K562 (cell line): Measurements from ENCODE around the gene MSRB2.
A peak's percentile ranks its signal among the peaks of the same experiment; 100 is the strongest.

Experiments used
- CHD4 ChIP-seq: fragments of 200-600 bp; sonication (generic); IDR thresholded peaks from 3 replicates; pipeline ENCODE4 v1.6.1; 2012; ENCODE audit warnings: low read depth, mild to moderate bottlenecking, mixed read lengths, low read length, inconsistent platforms; ENCODE audit not compliant: insufficient read depth, insufficient replicate concordance, poor library complexity, severe bottlenecking
- ERF ChIP-seq: fragments of 450-650 bp; formaldehyde crosslinking; IDR thresholded peaks from 2 replicates; pipeline ENCODE4 v1.4.0; 2020; ENCODE audit warnings: mild to moderate bottlenecking, mixed read lengths
- EZH2 ChIP-seq: IDR thresholded peaks from 2 replicates; pipeline ENCODE4 v1.6.1; 2012; ENCODE audit warnings: low read depth, mild to moderate bottlenecking, inconsistent platforms, low read length, borderline replicate concordance
- FOXP4 ChIP-seq: sonication (generic); formaldehyde crosslinking; IDR thresholded peaks from 2 replicates; pipeline ENCODE4 v1.8.0; 2022; ENCODE audit warnings: mild to moderate bottlenecking, missing genetic modification reagents, borderline replicate concordance
- GABPA ChIP-seq: fragments of 200-800 bp; sonication (Bioruptor generic); conservative IDR thresholded peaks from 2 replicates; pipeline ENCODE4 v1.6.1; 2016; ENCODE audit warnings: low read depth, missing genetic modification characterization, missing compliant biosample characterization
- HOMEZ ChIP-seq: fragments of 250-450 bp; sonication (Bioruptor Pico); IDR thresholded peaks from 2 replicates; pipeline ENCODE4 v1.4.0; 2020; ENCODE audit warnings: mild to moderate bottlenecking, moderate library complexity
- RCOR1 ChIP-seq, 2 experiments: IDR thresholded peaks; 2 replicates each; pipeline ENCODE4 v1.6.1; 2012; ENCODE audit warnings: low read depth in 2 of 2, low read length in 2 of 2, borderline replicate concordance in 1 of 2, improper control_type of control experiment in 1 of 2
- REST ChIP-seq, 2 experiments: fragments of 450-650 bp; formaldehyde crosslinking in 1 of 2; IDR thresholded peaks; 2 replicates each; pipeline versions ENCODE4 v1.4.0 to v1.6.1; 2014 to 2020; ENCODE audit warnings: mild to moderate bottlenecking in 2 of 2, borderline replicate concordance in 1 of 2, low read depth in 1 of 2
- TAF15 ChIP-seq: fragments of 200-400 bp; formaldehyde crosslinking; IDR thresholded peaks from 2 replicates; pipeline ENCODE4 v1.6.1; 2017; ENCODE audit warnings: mild to moderate bottlenecking, low read depth, low read length, moderate library complexity
- TEAD1 ChIP-seq, 2 experiments: fragments of 450-650 bp in 1 of 2; sonication (generic) in 1 of 2; formaldehyde crosslinking; IDR thresholded peaks; 2 replicates each; pipeline versions ENCODE4 v1.4.0 to v1.8.0; 2020 to 2022; ENCODE audit warnings: mild to moderate bottlenecking in 2 of 2, missing genetic modification reagents in 1 of 2
- YY1 ChIP-seq, 3 experiments: IDR thresholded peaks; 2 replicates each; pipeline ENCODE4 v1.6.1; 2011; ENCODE audit warnings: low read length in 2 of 3, mild to moderate bottlenecking in 2 of 3, moderate library complexity in 2 of 3, borderline replicate concordance in 1 of 3, control low read depth in 1 of 3, low read depth in 1 of 3; ENCODE audit not compliant: insufficient read depth in 3 of 3, insufficient replicate concordance in 2 of 3, control insufficient read depth in 1 of 3, insufficient read length in 1 of 3; ENCODE audit errors: extremely low read depth in 1 of 3

GRCh38 chr10:23047201-23048050 is 48.0 kb upstream of the MSRB2 start:
- TF ChIP-seq YY1 (IDR thresholded peaks at IDR 0.05; ENCODE audit: borderline replicate concordance in 1 of 3, control insufficient read depth in 1 of 3, extremely low read depth in 1 of 3, insufficient read depth in 3 of 3, insufficient read length in 1 of 3, insufficient replicate concordance in 2 of 3, low read depth in 1 of 3, low read length in 2 of 3) (no peak), TEAD1 (CRISPR knock-in tag; IDR thresholded peaks at IDR 0.05) (0 out of 4 replicates have a peak, but pooled peaks of 1 of the 2 experiments have one; percentile 3), GABPA (tag) (no peak), ERF (CRISPR knock-in tag) (no peak), RCOR1 (IDR thresholded peaks at IDR 0.05; ENCODE audit: borderline replicate concordance in 1 of 2, low read depth in 2 of 2, low read length in 2 of 2) (peak; percentile 9 to 93; a peak in 3 of 4 replicates), EZH2 (no peak), REST (IDR thresholded peaks at IDR 0.05; ENCODE audit: borderline replicate concordance) (no peak), REST (CRISPR knock-in tag; IDR thresholded peaks at IDR 0.05; ENCODE audit: low read depth) (no peak), TAF15 (no peak), FOXP4 (CRISPR knock-in tag) (no peak), HOMEZ (CRISPR knock-in tag) (no peak), CHD4 (no peak)
